IPS-18c (cell line): ENCODE measurements around the gene PGM1.
A peak's percentile ranks its signal among the peaks of the same experiment; 100 is the strongest.
"Not testable (repeated sequence)": the region's sequence is repeated elsewhere in the genome, so short reads cannot be mapped to it uniquely, and the experiment has no call there.

Source experiments
- H3K4me3 ChIP-seq: 2 replicates; pipeline ENCODE4 v1.7.0; 2013; ENCODE audit warnings: low read depth, mild to moderate bottlenecking, low read length, moderate library complexity; ENCODE audit not compliant: insufficient read depth
- H3K9me3 ChIP-seq: one replicate; pipeline ENCODE4 v1.6.1; 2013; ENCODE audit warnings: mild to moderate bottlenecking, low read length, moderate library complexity; ENCODE audit not compliant: control insufficient read depth, insufficient read depth

The PGM1 gene

DNA sequence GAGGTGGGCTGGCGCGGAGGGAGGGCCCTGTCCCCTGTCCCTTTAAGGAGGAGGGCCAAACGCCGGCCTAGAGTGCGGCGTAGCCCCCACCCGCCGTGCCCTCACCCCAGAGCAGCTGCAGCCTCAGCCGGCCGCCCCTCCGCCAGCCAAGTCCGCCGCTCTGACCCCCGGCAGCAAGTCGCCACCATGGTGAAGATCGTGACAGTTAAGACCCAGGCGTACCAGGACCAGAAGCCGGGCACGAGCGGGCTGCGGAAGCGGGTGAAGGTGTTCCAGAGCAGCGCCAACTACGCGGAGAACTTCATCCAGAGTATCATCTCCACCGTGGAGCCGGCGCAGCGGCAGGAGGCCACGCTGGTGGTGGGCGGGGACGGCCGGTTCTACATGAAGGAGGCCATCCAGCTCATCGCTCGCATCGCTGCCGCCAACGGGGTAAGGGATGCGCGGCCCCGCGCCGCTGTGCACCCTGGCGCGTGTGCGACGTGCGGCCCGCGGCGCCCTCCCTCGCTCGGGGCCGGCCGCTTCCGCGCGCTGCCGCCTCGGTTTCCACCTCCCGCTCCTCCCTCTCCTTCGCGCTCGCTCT is at the start of gene PGM1:
Gene PGM1 (plus strand): TSS at position 109 of the 583 bp plus-strand sequence. CDS start 78 bp downstream, at position 187.
- no peaks in the 10 kb centered on the region for H3K9me3 ChIP-seq

DNA sequence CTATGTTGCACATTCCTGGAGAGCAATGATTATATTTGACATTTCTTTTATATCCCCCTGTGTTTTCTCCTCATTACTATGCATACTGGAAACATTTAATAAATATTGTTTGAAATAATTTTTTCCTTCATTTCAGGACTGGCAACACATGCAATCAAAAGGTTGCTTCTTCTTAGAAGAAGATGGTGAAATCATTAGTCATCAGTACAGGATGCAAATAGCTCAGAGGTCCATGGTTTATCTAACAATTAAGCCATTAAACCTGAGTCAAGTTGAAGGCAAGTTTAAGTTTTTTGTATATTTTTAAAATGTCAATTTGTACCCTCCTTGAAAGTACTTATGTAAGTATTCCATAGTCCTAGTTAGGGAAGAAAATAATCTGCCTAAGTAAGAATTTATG is 47.4 kb upstream of the PGM1 start:
- no peak overlapping the region for H3K4me3 ChIP-seq
- H3K9me3 ChIP-seq = no peaks in the 10 kb centered on the region

More for the DNA sequence above, at the start of gene PGM1:
- peak within 1 kb of the TSS; percentile 97 for H3K4me3 ChIP-seq

DNA sequence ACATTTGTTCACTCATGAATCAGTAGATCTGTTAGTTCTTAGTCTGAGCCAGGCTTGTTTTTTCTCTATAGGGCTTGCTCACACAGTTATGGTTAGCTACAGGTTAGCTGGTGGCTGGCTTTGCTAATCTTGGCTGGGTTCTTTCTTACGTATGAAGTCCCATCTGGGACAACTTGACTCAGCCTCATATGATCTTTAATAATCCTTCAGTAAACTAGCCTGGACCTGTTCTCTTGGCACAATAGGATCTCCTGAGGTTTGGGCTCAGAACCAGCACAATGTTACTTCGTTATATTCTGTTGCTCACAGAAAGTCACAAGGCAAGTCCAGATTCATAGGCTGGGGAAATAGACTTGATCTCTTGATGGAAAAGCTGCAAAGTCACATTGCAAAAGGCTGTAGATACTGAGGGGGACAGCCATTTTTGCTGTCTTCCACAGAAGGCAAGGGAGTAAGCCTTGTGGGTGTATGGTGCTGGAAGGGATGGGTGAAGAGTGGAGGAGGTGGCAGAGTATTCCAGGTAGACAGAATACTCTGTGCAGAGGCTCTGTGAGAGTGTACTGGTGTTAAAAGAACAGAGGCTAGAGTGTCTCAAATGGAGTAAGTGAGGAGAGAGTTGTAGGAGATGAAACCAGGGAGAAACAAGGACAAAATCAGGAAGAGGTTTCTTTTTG is 45.5 kb upstream of the PGM1 start:
- H3K9me3 ChIP-seq = no peaks in the 10 kb centered on the region
- H3K4me3 ChIP-seq = no peak overlapping the region

DNA sequence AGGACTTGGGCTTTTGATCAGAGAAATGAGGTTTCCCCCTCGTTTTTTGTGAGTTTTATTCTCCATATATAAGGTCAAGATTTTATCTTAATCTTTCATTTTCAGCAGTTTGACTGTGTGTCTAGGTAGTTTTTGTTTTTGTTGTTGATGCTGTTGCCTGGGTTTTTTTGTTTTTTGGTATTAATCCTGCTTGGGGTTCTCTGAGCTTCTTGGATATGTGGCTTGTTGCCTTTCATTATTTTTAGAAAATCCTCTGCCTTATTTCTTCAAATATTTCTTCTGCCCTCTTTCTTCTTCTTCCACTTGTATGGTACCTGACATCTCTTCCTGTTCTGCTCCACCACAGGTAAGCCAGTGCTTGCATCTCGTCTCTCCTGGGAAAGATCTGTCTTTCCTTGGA is 44.9 kb upstream of the PGM1 start:
- H3K4me3 ChIP-seq = no peak overlapping the region

DNA sequence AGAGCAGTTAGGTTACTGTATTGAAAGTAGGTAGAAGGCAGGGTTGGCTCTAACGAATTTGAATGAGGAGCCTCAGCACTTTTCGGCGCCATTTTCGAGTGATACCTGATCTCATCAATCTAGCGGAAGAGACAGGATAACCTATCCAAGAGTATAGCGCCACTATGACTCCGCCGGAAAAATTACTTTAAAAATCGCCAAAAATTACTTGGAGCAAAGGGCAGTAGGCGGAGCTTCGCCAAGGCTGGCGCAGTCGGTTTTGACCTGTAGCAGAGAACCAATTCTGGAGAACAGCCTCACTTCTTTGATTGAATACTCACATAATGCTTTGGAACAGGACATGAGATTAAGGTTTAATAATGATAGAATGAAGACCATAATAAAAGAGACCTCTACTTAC is 44.3 kb upstream of the PGM1 start:
- Histone ChIP-seq H3K9me3 (no peaks in the 10 kb centered on the region), H3K4me3 (no peak overlapping the region)

More for the DNA sequence above, 44.9 kb upstream of the PGM1 start:
- H3K9me3 ChIP-seq = no peaks in the 10 kb centered on the region

DNA sequence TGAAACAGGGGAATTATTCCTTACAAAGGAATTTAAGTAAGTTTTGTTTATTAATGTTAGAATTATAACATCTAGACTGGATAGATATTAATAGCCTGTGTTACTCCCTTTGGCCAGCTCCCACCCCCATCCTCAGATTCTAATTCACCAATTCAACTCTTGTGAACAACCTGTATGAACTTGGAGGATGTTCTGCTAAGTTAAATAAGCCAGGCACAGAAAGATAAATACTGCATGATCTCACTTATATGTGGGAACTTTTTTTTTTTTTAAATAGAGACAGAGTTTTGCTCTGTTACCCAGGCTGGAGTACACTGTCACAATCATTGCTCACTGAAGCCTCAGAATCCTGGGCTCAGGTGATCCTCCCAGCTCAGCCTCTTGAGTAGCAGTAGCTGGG is 37.7 kb upstream of the PGM1 start:
- Histone ChIP-seq H3K4me3 (no peak overlapping the region), H3K9me3 (no peaks in the 10 kb centered on the region)

DNA sequence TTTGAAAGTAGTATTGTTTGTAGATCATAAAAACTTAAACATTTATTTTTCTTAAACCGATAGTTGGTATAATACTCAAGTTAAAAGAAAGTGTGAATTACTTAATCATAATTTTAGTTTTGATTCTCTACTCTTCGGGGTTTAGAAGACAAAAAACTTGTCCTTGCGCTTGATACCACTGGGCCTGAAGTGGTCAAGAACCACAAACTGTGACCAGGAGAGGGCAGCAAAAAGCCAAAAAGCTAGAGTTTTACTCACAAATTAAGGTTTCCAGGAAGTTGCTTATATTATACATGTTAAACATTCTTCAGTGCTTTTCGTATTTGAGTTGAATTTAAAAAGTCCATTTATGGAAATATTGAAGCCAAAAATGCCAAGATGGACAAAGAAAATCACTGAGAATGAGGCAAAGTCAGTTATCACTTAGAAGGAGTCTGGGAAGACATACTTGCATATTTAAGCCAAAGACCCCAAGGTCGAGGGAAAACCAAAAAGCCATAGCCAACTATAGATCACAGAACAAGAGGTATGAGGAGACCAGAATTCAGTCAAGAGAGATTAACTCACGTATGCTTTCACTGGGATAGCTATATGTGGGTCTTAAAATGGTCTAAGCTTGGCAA is 35.7 kb upstream of the PGM1 start:
- Histone ChIP-seq H3K4me3 (no peak overlapping the region), H3K9me3 (no peaks in the 10 kb centered on the region)

DNA sequence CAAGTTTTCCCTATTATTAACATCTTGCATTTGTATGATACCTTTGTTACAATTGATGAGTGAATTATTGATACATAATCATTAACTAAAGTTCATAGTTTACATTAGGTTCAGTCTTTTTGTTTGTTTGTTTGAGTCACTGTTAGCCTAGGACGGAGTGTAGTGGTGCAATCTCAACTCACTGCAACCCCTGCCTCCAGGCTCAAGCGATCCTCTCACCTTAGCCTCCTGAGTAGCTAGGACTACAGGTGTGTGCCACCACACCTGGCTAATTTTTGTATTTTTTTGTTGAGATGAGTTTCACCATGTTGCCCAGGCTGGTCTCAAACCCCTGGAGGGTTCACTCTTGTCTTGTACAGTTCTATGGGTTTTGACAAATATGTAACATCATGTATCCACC is 33.9 kb upstream of the PGM1 start:
- no peak overlapping the region for H3K4me3 ChIP-seq
- H3K9me3 ChIP-seq = no peaks in the 10 kb centered on the region

DNA sequence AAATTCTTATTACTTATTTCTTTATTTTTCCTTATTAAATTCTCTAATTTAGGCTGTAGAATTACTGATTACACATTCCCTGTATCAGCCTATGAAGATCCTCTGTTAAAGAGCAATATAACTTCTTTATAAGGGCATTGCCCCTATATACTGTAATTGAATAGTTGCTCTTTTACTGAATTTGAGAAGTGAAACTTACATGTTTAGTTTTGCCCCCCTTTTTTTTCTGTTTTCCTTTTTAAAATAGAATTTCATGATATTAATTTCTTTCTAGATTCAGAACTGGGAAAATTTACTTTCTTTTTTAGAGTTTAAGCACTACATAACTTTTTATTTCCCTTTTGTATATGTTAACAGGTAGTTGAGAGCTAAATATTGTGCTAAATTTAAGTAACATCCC is 29.5 kb upstream of the PGM1 start:
- Histone ChIP-seq H3K9me3 (no peaks in the 10 kb centered on the region), H3K4me3 (no peak overlapping the region)

DNA sequence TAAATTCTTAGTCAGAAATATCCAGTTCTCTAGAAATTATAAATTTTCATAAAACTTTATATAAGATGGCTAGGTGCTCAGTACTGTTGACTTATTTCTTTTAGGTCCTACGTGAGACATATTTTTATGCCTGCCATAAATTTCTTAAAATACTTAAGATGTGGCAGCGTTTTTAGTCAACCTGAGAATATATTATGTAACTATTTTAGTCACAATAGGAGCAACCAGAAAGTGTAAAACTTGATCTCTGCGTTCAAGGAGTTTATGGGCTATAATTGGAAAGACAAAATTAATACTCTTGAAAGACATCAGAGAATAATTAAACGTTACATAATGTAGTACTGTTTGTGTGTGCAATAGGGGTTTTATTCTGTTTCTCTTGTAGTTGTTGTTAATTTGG is 24.1 kb upstream of the PGM1 start:
- H3K4me3 ChIP-seq = no peak overlapping the region
- H3K9me3 ChIP-seq = no peaks in the 10 kb centered on the region

DNA sequence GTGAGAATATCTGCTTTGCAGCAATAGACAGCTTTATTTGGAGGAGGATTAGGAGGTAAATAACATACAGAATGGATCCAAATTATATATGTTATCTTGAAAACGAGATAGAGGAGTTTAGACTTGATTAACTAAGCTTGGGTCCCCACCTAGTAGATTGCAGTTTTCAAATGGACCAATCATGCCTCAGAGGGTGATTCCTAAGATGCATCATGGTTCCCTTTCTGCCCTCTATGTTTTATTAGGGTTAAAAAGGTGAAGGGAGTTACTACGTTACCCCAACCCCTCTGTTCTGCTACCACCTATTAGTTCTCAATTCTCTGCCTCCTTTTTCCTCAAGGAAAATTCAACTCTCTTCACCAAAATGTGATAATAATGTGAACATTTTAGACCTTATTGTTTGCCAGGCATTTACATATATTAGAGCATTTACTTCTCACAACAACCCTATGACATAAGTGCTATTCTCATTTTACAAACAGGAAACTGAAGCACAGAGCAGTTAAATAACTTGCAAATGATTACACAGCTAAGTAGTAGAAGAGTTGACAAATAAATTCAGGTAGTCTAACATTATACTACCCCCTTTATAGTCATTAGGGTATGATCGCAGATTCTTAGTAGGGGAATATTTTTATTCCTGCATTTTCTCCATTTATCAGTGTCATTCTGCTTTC is 23.4 kb upstream of the PGM1 start:
- Histone ChIP-seq H3K9me3 (no peaks in the 10 kb centered on the region), H3K4me3 (no peak overlapping the region)

DNA sequence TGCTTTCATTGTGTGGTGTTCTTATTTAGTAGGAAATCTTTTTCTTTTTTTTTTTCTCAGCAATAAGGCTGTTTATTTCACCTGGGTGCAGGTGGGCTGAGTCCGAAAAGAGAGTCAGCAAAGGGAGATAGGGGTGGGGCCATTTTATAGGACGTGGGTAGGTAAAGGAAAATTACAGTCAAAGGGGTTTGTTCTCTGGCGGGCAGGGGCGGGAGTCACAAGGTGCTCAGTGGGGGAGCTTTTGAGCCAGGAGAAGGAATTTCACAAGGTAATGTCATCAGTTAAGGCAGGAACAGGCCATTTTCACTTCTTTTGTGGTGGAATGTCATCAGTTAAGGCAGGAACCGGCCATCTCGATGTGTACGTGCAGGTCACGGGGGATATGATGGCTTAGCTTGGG is 20.5 kb upstream of the PGM1 start:
- not testable (repeated sequence) for H3K4me3 ChIP-seq, H3K9me3 ChIP-seq

DNA sequence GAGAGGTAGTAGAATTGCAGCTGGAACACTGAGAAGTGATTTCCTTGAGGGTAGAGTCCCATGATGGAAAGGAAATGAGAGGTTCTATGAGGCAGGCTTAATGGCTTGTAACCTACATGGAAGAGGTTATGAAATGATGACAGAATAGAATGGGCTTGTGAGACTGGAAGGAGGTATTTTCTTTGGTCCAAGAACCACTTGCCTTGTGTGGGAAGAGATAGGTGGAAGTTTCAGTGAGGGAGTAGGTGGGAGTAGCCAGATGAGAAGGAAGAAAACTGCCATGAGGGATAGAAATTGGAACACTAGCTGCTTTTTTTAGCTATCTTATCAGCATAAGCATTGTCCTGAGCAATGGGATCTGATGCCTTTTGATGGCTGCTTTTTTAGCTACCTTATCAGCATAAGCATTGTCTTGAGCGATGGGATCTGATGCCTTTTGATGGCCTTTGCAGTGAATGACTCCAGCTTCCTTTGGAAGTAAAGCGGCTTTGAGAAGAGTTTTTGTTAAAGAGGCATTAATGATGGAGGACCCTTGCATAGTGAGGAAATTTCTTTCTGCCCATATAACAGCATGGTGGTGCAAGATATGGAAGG is 18.9 kb upstream of the PGM1 start:
- H3K9me3 ChIP-seq, H3K4me3 ChIP-seq: not testable (repeated sequence)

DNA sequence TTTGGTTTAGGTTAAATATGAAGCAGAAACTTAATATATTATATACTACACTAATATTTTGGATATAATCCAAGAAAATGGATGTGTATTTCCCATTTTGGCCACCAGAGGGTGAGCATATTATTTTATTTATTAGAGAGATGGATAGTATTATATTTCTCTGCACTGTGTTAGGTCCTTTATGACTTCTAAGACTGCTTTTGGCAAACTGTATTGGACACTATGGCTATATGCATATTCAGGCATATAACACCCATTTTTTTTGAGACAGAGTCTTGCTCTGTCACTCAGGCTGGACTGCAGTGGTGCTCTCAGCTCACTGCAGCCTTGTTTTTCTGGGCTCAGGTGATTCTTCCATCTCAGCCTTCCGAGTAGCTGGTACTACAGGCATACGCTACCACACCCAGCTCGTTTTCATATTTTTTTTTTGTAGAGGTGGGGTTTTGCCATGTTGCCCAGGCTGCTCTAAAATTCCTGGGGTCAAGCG is 17.8 kb upstream of the PGM1 start:
- Histone ChIP-seq H3K9me3 (no peaks in the 10 kb centered on the region), H3K4me3 (no peak overlapping the region)

DNA sequence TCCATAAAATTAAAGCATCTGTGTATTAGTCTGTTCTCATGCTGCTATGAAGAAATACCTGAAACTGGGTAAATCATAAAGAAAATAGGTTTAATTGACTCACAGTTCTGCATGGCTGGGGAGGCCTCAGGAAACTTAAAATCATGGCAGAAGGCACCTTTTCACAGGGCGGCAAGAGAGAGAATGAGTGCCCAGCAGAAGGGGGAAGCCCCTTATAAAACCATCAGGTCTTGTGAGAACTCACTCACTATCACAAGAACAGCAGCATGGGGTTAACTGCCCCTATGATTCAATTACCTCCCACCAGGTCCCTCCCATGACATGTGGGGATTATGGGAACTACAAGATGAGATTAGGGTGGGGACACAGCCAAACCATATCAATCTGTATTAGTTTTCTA is 6.9 kb upstream of the PGM1 start:
- H3K9me3 ChIP-seq, H3K4me3 ChIP-seq: not testable (repeated sequence)

DNA sequence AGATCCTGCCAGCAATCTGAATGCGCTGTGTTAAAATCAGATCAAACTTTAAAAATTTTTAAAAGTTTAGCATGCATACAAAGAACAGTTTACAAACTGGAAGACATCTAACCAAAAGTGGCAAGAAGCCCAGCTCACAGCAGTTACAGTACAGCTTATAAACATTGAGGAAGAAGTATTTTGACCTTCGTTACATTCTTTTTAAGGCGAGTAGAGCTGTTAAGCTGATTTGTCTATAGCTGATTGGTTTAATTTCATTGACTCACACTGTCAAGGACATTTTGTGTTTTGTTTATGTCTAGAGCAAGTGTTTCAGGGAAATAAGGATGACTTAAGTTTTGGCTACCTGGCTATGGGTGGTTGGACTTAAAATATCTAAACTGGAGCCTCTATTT is 3.0 kb upstream of the PGM1 start:
- no peaks in the 10 kb centered on the region for H3K9me3 ChIP-seq
- H3K4me3 ChIP-seq = no peak overlapping the region

DNA sequence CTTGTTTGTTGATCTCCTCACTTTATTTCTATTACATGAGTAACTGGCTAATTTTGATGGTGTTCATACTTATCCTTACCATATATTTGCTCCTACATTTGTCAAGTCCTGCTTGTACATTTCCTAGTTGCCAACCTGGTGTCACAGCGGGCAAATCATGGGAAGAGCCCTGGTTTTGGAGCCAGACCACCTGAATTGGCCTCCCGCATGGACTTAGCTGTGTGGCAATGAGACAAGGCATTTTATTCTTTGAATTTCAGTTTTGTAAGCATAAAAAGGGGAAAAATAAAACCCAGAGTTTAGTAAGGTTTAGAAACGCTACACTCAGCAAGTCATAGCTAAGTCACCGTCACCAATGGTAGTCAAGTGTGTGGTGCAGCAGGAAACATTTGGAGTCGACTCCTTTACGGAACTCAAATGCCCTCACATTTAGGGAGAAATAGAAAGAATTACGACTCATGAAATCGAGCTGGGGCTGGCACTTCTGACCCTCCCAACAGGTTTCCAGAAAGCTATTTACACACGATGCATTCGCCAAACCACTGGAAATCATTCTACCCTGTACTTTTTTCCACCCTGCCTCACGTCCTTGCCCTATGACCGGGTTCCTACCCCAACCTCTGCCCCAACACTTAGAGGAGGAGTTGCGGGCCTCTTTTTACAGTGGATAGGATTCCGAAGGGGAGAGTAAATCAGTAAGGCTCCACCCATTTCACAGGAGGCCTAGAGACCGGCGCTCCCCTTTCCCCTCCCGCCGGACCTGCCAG is 492 bp upstream of the PGM1 start:
- peak overlapping the region; percentile 97 for H3K4me3 ChIP-seq
- no peaks in the 10 kb centered on the region for H3K9me3 ChIP-seq
